T47D (cell line): ENCODE measurements around the gene NEDD4L.

ENCODE experiments used
- DNase-seq, 2 experiments: peaks; one replicate each; pipeline versions ENCODE4 v3.0.0 to v3.0.0-alpha.2; 2011 to 2012; ENCODE audit warnings: low read depth in 1 of 2, low spot score in 1 of 2
- JUND ChIP-seq: IDR thresholded peaks from 2 replicates; pipeline ENCODE4 v1.6.1; 2012; ENCODE audit warnings: low read depth
- in situ Hi-C: cut with HindIII; loops from 2 replicates; pipeline ENCODE4 v1.10.0; 2016; ENCODE audit warnings: low sequenced_read_pairs, low pct_unique_long_range_greater_than_20kb

NEDD4L gene

GRCh38 chr18:58299936-58300335 lies 255.9 kb downstream of the NEDD4L start:
- DNase-seq = no peak
- TF ChIP-seq JUND = no peak
- in situ Hi-C loops = no loop called here

DNA sequence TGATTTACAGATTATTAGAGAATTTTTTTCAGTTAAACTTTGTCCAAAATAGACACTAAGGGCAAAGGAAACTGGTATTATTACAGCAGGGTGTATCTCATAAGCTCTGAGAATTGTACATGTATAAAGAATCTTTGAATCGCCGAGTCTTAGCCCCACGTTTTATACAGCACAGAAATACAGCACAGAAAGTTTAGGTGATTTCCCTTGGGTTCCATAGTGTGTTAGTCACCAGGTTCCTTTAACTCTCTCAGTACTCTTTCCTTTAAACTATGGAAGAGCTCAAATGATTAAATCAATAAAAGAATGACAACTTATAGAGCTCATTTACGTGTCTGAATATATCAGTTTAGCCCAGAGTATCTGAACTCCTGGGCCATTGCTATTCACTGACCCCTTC lies 256.8 kb downstream of the NEDD4L start:
- no peak for DNase-seq
- TF ChIP-seq JUND = no peak
- in situ Hi-C loops = no loop called here

GRCh38 chr18:58302811-58303210 lies 258.8 kb downstream of the NEDD4L start:
- TF ChIP-seq JUND = no peak
- DNase-seq = no peak
- in situ Hi-C loops = no loop called here

GRCh38 chr18:58303363-58303762 lies 259.3 kb downstream of the NEDD4L start:
- no peak for DNase-seq
- no peak for TF ChIP-seq JUND
- in situ Hi-C loops = no loop called here

- no peak for DNase-seq
- TF ChIP-seq JUND = no peak
- in situ Hi-C loops = no loop called here
These were observed 261.8 kb downstream of the NEDD4L start for GRCh38 chr18:58305792-58306191.

DNA sequence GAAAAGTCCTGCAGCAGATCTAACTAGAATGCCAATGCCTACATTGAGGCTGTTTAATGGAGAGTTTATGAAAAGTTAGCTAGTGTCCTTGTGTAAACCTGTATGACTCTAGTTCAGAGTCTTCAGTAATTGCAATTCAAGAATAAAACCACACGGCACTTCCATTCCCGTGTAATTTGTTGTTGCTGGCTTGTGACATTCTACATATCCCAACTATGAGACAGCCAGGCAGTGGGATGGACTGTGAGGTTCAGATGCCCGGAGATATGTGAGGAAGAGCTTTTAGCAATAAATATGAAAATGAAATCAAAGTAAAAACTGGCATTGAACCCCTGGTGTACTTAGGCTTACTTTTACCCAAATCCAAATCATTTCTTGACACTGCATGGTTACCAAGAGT lies 263.4 kb downstream of the NEDD4L start:
- in situ Hi-C loops = no loop called here
- no peak for DNase-seq
- TF ChIP-seq JUND = no peak

- TF ChIP-seq JUND = no peak
- DNase-seq = no peak
- in situ Hi-C loops = no loop called here
These were observed 264.4 kb downstream of the NEDD4L start for GRCh38 chr18:58308463-58308862.

DNA sequence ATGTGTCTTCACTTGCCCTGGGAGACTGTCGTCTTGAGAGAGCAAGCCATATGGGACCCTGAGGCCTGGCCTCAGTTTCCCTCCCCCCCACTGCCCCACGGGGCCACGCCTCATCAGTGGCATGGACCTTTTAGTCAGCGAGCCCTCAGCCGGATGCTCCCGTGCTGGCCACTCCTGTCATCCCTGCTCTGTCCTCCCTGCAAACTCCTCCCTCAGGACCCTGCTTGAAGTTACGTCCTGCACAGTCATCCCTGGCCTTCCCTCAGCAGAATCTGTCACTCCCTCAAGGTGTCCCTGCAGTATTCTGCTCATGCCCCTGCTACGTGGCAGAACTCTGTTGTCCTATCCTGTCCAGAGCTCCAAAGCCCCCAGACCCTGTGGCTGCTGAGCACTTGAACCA lies 265.1 kb downstream of the NEDD4L start:
- in situ Hi-C loops = no loop called here
- TF ChIP-seq JUND = no peak
- DNase-seq = no peak

DNA sequence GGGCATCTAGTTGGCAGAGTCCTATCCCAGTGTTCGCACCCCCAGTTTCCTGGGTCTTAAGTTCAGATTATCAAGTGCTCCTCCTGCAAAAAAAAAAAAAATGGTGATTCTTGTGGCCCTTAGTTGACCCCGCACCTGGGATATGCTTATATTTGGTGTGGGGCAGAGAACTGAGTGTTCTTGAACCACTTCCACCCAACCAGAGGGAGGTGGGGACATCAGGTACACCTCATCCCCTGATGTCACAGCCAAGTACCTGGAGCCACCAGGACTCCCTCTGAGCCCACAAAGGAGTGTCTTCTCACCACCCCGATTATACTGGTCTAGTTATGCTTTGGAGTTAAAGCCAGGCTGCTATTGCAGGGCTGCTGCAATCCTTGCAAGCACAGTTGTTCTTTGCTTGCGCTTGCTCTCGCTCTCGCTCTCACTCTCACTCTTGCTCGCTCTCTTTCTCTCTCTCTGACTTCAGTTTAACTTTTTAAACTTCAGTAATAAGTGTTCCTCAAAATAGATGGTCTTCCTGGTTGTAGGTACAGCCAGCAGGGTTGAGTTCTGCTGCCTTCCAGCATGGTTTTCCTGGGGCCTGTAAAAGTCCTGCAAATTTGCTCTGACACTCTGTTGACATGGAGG lies 265.7 kb downstream of the NEDD4L start:
- no peak for DNase-seq
- in situ Hi-C loops = no loop called here

DNA sequence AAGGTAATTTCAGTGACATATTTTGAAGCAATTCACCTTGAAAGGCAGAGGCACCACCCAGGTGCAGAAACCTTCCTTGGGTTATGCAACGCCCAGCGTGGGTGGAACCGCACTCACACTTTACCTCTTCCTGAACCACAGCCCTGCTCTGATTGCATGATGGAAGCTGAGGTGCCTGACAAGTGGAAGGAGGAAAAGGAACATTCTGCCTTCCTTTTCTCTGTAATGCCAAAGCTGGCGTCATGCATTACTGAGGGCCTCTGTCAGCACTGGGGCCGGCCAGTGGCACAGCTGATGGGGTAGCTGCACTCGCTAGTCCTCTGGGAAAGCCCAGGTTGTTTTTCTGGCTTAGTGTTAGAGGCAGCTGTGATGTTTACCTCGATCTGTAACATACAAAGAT lies 266.5 kb downstream of the NEDD4L start:
- in situ Hi-C loops = no loop called here
- DNase-seq = peak; percentile 8 to 47
- no peak for TF ChIP-seq JUND

More for the DNA sequence above, 265.7 kb downstream of the NEDD4L start:
- TF ChIP-seq JUND = no peak

DNA sequence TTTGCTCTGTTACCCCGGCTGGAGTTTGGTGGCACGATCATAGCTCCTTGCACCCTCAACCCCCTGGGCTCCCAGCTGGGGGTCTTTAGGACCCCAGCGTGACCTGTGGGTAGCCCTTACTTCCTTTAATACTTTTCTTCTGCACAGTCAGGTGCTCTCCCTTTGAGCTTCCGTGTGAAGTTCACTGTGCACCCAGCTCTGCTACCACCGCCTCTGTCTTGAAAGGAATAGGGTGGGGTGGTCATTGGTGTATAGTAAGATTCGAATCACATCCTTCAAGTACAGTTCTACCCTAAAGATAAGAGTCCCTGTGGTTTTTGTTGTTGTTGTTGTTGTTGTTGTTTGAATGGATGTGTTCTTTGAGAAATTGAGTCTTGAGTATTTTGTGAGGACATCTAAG lies 267.4 kb downstream of the NEDD4L start:
- no peak for TF ChIP-seq JUND
- no peak for DNase-seq
- in situ Hi-C loops = no loop called here

GRCh38 chr18:58313491-58314032 lies 269.5 kb downstream of the NEDD4L start:
- in situ Hi-C loops = no loop called here
- no peak for TF ChIP-seq JUND
- DNase-seq = peak in 1 of 2 experiments; percentile 21

- no peak for TF ChIP-seq JUND
- in situ Hi-C loops = no loop called here
- DNase-seq = no peak
These were observed 270.3 kb downstream of the NEDD4L start for GRCh38 chr18:58314284-58314683.

GRCh38 chr18:58315041-58315440 lies 271.0 kb downstream of the NEDD4L start:
- no peak for TF ChIP-seq JUND
- in situ Hi-C loops = no loop called here
- DNase-seq = no peak
